HG03378 (cell line): Measurements from ENCODE around the gene CFAP107.

Experiments
- ATAC-seq: cut with Tn5 transposase; IDR thresholded peaks from one replicate; pipeline ENCODE4 v1.9.1; 2021; ENCODE audit warnings: mild to moderate bottlenecking, moderate library complexity; ENCODE audit not compliant: unreplicated experiment

The CFAP107 gene

DNA sequence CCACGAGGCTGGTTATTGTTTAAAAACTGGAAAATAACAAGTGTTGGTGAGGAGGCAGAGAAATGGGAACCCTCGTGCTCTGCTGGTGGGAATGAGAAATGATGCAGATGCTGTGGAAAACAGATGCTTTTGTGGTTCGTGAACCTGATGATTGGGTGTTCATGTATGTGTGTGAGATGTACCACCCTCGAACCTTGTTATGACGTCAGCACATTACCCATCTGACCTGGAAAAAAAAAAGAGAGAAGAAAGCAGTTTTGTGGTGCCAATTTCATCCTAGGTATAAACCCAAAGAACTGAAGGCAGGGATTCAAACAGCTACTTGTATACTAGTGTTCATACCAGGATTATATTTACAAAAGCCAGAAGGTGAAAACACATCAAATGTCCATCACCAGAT lies 6.4 kb upstream of the CFAP107 start:
- no peak for ATAC-seq

DNA sequence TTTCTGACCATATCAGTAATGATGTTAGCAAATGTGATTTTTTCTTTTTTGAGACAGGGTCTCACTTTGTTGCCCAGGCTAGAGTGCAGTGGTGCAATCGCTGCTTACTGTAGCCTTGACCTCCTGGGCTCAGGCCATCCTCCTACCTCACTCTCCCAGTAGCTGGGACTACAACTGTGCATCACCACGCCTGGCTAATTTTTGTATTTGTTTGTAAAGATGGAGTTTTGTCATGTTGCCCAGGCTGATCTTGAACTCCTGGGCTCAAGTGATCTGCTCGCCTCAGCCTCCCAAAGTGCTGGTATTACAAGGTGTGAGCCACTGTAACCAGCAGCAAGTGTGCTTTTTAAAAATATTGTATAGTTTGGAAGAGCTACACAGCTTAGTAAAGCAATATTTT lies 4.1 kb upstream of the CFAP107 start:
- no peak for ATAC-seq

DNA sequence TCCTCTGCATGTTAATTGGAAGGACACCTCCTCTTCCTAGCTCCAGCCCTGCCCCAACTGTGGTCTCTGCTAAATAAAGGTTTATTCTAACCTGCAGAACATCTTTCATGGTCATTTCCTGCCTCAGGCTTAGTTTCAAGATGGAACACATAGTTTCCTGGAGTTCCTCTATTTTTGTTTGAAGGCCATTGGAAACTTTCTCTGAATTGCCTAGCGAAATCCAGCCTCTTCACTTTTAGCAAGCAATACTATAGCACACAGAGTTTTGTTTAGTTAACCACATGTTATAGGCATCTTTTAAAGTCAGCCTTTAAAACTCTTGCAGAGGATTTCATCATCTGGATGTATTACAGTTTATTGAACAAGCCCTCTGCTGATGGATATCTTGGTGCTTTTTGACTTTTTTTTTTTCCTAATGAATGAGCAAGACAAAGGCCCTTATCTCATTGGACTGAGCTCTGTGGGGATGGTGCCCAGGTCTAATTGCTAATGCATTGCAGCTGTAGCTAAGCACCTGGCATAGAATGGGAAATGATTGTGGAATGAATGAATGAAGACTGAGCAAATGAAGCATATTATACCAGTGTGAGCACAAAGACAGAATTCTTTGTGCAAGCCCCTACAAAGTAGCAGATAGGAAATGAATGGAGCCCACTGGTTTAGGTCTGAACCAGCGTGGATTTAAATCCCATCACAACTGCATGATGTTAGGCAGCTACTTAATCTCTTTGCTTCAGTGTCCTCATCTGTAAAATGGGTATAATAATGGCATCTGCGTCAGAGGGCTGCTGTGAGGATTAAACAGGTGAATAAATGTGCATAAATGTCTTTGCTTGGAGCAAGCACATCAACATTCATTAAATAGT lies 641 bp upstream of the CFAP107 start:
- no peak for ATAC-seq

DNA sequence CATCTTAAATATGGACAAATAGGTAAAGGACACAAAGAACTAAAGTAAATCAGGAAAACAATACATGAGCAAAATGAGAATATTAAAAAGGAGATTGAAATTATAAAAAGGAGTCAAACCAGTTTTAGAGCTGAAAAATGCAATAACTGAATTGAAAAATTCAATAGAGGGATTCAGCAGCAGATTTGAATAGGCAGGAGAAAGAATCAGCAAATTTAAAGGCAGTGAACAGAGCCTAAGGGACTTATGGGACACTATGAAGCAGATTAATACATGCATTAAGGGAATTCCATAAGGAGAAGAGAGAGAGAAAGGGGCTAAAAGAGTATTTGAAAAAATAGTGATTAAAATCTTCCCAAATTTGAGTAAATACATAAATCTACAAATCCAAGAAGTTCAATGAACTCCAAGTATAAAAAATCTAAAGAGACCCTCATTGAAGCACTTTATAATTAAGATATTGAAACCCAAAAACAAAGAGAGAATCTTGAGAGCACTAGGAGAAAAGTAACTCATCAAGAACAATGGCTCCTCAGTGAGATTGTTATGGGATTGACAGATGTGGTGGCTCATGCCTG lies 2.9 kb downstream of the CFAP107 start:
- ATAC-seq, result no peak

DNA sequence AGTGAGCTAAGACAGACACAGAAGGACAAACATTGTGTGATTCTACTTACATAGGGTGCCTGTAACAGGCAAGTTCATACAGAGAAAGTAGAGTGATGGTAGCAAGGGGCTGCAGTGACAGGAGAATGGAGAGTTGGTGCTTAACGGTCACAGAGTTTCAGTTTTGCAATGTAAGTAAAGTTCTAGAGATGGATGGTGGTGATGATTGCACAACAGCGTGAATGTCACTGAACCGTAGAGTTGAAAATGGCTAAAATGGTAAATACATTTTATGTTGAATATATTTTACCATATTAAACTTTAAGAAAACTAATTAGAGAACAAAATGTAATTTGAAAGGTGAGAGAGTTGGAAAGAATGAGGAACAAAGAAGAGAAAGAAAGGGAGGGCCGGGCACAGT lies 8.7 kb downstream of the CFAP107 start:
- ATAC-seq, result no peak

DNA sequence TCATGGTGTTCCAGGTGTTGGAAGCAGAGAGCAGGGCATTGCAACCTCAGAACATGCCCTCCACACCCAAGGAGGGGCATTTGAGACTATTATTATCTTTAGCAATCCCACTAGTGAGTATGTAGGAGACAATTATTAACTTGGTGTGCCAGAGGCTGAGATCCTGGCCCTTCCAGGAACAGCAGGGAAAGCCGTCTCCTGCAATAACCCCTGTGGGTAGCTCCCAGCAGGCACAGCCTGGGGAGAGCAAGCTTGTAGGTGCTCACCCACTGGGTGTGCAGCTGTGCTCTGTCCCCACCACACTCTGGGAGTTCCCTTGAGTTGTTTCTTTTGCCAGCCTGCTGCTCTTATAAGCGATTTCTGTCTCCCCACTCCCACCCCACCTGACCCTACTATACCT lies 10.3 kb downstream of the CFAP107 start:
- ATAC-seq, result no peak

DNA sequence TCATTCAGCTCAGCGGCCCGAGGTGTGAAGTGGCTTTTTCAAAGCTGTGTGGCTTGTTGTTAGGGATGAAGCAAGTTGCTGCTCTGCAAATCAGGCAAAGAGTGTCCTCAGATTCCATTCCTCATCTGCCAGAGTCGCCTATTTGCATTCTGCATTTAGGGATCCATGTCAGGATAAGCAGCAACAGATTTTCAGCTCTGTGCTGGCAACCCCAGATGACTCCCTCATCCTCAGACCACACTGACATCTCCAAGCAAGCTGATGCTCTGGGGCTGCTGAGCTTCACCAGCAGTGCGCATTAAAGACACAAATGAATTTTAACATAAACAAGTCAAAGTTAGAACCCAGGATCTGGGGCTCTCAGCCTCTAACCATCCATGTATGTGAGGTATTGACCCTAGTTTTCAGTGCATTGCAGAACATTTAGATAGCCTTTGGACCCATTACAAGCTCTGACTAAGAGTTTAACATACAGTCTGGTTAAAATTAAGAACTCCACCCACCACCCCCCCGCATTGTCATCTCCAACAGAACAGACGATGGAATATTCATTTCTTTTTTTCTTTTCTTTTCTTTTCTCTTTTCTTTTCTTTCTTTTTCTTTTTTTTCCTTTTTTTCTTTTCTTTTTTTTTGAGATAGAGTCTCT lies 10.9 kb downstream of the CFAP107 start:
- no peak for ATAC-seq

DNA sequence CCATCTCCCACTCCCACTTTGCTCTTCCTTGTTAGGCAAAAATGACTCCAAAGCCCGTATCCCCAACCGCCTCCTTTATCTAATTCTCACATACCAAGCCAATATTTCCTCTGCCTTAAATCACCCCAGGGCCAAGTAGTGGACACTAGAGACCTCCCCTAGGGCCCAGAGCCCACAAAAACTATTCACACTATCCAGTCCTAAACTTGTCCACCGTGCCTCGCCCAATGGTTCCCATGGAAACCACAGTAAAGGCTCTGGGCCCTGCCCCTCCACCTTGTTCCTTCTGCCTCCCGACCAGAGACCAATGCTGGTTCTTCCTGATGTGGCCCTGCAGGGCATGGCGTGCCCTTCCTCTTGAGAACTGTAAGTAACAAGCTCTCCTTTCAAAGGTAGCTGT lies 11.8 kb downstream of the CFAP107 start:
- no peak for ATAC-seq

DNA sequence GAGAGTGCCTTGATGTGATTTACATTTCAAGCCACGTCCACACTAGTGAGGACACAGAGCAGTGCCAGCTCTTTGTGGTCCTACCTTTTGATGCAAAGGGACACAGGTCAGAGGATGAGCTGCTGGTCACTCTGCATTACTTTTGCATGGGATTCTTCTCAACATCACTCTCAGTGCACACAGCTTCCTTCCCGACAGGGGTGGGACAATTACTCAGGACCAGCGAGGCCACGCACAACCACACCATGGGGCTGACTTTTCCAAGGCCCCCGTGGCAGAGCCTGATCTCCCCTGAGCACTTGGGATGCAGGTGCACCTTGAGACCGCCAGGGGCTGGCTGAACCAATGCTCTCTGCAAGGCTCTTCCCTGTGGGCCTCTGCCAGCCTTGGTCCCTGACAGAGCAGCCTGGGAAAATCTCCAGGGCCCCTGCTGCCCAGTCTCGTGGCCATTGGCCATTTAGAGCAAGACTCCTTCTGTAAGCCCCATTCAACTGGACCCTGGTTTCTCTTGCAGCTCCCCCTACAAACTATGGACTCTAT lies 14.3 kb downstream of the CFAP107 start:
- no peak for ATAC-seq

DNA sequence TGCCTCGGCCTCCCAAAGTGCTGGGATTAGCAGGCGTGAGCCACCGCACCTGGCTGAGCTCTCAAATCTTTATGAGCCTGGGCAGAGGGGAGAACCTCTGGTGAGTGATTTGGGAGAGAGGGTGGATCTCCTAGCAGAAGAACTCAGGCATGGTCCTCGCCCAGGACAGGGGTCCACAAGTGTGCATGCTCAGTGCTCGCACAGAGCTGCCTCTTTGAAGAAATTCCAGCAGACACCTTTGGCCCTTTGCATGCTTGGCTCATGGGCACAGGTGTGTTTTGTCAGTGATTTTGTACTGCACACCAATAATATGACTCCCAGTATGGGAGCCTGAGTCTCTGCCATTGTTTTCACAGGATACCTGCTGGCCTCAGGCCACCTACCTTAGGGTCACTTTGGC lies 15.8 kb downstream of the CFAP107 start:
- ATAC-seq, result no peak

DNA sequence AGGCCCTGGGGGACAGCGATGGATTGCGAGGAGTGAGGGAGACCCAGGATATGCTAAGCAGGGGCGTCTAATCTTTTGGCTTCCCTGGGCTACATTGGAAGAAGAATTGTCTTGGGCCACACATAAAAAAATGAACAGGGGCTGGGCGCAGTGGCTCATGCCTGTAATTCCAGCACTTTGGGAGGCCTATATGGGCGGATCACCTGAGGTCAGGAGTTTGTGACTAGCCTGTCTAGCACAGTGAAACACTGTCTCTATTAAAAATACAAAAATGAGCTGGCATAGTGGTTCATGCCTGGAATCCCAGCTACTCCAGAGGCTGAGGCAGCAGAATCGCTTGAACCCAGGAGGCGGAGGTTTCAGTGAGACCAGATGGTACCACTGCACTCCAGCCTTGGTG lies 16.8 kb downstream of the CFAP107 start:
- ATAC-seq, result no peak

DNA sequence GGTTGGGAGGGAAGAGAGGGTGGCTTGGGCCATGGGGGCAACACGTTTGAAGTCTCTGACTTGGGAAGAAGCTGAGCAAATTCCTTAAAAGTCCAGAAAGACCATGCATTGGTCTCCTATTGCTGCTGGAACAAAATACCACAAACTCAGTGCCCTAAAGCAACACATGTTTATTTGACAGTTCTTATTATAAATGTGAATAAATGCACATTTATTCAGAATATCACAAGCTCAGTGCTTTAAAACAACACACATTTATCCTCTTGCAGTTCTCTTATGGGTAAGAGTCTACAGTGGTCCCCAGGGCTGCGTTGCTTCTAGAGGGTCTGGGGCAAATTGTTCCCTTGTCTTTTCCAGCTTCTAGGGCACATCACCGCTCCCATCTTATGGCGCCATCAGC lies 17.5 kb downstream of the CFAP107 start:
- ATAC-seq, result no peak

DNA sequence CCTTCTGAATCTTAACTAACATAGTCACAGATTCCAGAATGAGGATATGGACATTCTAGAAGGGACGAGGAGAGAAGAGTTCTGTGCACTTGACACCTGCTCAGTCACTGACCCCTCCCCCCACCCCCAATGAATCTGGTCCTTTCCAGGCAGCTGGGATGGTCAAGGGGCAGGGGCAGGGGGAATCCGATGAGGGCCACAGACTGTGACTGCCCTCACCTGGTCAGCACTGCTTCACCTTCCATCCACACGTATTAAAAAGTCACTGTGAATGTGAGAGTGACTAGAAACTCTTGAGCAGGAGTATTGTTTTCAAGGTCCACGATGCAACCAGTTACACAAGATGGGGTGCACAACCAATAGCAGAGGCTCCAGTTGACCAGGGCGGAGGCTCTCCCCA lies 18.0 kb downstream of the CFAP107 start:
- no peak for ATAC-seq

DNA sequence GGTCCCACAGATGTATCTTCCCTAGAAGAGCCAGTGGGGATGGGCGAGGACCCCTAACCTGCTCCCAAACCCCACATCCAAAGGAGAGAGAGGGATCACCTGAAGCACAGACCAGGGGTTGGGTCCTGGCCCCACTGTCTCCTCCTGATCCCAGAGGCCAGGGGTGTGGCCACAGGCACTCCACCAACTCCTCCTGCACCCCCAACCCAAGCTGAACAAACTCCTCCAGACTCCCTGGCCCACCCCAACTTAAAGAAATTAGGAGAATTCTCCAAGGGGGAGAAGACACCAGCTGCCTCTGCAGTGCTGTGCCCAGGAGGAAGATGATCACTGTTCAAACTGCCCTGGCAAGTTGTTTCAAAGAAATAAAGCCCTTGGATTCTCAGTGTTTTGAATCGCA lies 23.0 kb downstream of the CFAP107 start:
- ATAC-seq, result no peak

DNA sequence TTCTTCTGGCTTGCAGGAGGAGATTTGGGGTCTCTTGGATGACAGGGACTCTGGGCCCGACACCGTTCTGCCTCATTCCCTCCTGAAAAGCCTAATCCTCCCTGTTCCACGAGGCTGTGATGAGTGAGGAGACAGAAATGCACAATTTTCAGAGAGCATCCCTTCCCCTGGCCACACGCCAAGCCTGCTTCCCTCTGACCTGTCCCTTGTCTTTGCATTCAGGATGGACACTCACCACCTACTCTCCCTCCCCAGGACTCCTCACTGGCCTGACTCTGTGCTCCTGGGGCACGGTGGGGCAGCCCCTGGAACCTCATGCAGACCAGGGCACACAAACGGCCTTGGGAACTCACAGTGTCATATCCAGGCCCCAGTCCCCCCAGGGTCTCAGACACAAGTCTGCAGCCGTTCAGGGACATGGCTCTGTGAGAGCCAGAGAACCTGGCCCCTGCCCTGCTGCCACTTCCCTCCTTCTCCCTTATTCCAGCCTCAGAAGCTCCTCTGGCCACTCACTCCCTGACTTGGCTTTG lies 24.0 kb downstream of the CFAP107 start:
- no peak for ATAC-seq

DNA sequence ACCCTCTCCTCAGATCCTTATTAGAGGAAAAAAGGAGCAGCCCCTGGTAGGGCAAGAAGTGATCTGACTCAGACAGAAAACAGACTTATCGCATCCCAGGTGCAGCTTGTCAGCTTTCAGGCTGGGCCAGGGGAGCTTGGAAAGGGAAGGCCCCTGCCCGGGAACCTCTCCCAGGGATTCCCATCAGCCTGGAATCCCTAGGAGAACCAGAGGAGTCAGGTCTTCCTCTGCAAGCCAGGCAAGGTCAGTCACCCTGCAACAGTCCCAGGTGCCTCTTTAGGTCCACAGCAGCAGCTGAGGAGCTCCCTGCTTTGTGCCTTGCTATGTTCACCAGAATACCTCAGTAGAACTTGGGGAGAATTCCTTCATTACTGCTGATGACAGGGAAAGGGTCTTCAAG lies 24.6 kb downstream of the CFAP107 start:
- ATAC-seq, result no peak

DNA sequence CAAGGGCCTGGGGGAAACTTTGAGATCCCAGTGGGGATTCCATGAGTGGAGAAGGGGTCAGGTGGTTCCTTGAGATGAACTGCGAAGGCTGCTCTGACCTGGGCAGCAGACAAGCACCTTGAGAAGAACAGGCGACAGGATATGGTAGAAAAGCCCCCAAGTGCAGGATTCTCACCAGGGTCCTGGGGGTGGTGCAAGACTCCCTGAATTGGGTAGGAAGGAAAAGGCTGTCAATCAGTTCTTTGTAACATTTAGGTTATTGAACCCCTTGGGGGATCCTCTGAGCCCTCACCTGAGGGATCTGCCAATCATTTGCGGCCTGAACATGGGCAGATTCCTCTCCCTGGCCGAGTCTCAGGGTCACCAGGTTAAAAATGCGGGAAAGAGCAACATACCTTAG lies 25.2 kb downstream of the CFAP107 start:
- no peak for ATAC-seq

DNA sequence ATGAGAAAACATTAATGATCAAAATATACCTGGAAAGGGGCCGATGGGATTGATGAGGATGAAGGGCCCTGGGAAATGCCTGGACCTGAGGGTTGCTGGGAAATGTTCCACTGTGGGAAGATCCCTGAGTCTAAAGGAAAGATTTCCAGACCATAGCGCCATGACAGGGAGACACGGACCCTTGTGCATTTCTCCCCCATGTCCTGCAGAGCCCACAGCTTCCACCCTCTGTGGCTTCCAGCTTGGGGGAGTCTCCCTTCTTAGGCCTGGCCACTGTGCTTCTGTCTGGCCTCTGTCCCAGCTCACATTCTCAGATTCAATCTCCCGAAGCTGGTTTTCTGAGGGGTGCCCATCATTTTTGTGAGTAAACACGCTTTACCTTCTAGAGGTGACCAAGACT lies 26.5 kb downstream of the CFAP107 start:
- ATAC-seq, result no peak

DNA sequence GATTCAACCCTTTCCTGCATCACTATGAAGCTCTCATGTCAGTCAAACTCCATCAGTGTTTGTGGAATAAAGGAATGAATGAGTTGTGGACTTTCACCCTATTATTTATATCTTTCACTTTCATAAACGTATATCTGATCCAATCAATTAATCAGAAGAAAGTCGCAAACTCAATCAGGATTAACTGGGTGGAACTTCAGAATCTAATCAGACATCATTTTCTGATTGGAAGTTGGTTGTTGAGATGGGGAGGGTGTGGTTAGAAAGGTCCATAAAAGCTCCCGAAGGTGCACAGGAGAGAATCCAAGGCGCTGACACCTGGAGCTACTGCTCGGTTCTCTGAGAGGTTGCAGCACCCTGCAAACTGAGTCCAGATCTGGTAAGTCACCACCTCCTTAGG lies 27.4 kb downstream of the CFAP107 start, which contains the start of gene PRAMEF12:
Gene PRAMEF12 (plus strand): TSS at position 301 of the 400 bp plus-strand sequence. CDS start 1,130 bp downstream, outside the sequence.
- ATAC-seq, result no peak

DNA sequence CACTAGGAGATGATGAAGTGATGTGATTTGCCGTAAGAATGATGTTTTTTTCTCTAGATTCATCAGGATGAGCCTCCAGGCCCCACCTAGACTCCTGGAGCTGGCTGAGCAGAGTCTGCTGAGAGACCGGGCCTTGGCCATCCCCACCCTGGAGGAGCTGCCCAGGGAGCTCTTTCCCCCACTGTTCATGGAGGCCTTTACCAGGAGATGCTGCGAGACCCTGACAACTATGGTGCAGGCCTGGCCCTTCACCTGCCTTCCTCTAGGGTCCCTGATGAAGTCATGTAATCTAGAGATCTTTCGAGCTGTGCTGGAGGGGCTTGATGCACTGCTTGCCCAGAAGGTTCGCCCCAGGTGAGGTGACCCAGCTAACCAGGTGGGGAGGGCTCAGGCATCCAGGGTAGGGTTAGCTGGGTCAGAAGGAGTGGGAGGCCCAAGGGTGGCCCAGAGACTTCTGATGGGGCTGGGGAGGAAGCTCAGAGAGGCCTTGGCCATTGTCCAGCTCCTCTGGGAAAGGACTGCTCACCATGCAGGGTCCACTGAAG lies 28.9 kb downstream of the CFAP107 start:
- no peak for ATAC-seq

DNA sequence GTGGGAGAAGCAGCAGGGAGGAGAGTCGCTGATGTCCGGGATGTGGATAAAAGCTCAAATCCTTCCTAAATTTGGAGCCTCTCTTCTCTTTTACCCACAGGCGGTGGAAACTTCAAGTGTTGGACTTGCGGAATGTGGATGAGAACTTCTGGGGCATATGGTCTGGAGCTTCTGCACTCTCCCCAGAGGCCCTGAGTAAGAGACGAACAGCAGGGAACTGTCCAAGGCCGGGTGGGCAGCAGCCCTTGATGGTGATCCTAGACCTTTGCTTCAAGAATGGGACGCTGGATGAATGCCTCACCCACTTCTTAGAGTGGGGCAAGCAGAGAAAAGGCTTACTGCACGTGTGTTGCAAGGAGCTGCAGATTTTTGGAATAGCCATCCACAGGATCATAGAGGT lies 29.4 kb downstream of the CFAP107 start:
- no peak for ATAC-seq
